T-helper 2 cell treated with Interferon-gamma antibody and Interleukin-4, amounts not matched to agents 100 ng/mL and 5 ng/mL, for 36 hours (primary cell): ENCODE results near the gene DLL3. TPM values are rescaled to one million over a fixed set of nuclear protein-coding genes. Genes with fewer than 3 reads are reported as not detected.

Experiments
- intact Hi-C: fragments of 100-400 bp; cut with micrococcal nuclease; formaldehyde crosslinking; loops from one replicate; pipeline ENCODE4 v1.15.1; 2023
- total RNA-seq: library from RNA; stranded (reverse); gene quantifications from 2 replicates; pipeline ENCODE4 v1.2.3, GENCODE V29; 2022

DLL3 gene
- total RNA-seq, 1 donor from 2014 or later, result 0.73 TPM

DNA sequence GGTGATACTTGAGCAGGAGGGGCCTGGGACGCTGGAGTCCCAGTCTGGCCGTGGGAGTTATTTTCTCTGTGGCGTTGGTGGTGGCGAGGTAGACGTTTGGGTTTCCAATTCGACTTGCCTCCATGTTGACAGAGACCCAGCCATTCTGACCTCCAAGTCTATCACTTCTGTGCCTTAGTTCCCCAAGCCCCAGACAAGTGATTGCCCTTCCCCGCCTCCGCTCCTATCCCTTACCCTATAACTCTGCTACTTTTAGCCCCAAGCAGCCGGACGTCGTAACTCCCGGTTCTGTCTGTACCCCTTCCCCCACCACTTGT is 17.6 kb upstream of the DLL3 start:
- intact Hi-C loops, result loop anchor here (2.0 kb wide), 2 partner anchors 44 to 52 kb away; partner anchors contain the start of gene EID2B

DNA sequence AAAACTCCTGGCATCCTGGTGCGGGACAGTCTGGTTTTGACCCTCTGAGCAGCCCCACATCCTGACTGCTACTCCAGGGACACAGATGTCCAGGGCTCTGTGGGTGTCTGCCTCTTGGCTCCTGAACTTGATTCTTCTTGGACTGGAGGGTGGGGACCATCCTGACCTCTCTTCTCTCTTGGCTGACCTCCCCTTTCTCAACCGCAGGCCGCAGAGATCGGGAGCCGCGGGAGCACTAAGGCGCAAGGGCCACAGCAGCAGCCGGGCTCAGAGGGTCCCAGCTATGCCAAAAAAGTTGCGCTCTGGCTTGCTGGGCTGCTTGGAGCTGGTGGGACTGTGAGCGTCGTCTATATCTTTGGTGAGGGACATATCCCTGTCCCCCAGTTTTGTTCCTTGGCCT is 17.1 kb upstream of the DLL3 start:
- intact Hi-C loops, result loop anchor here (2.0 kb wide), 2 partner anchors 45 to 51 kb away; partner anchors contain the start of gene EID2B

DNA sequence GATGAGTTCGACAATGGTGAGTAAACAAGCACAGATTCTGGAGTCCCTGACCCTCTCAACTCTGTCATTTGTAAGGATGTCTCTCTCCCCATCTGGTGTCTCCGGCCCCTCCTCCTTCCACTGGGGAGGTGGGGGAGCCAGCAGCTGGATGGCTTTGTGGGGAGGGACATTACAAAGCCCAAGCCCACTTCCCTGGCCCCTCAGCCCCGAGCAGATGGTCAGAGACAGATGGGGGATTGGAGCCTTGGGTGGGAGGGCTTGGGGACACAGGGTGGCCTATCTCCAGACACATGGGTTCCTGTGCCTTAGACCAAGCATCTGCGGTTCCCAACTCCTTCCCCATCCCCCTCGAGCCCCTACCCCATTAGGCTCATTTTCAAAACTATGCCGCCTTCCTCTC is 15.6 kb upstream of the DLL3 start:
- intact Hi-C loops, result no loop called here

DNA sequence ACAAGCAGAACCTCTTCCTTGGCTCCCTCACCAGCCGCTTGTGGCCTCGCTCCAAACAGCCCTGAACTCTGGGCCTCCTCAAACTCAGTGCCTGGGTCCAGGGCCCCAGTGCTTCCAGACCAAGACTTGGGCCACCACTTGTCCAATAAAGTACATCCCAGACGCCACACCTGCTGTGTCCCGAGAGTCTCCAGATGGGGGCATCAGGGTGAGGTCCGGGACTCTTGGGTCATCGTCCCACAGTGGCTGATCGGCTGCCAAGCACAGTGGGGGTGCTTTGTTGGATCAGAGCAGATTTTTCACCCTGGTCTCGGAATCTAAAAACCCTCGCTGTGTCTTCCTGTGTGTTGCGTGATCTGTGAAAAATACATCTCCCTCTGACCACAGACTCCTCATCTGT is 9.0 kb upstream of the DLL3 start:
- intact Hi-C loops, result no loop called here

DNA sequence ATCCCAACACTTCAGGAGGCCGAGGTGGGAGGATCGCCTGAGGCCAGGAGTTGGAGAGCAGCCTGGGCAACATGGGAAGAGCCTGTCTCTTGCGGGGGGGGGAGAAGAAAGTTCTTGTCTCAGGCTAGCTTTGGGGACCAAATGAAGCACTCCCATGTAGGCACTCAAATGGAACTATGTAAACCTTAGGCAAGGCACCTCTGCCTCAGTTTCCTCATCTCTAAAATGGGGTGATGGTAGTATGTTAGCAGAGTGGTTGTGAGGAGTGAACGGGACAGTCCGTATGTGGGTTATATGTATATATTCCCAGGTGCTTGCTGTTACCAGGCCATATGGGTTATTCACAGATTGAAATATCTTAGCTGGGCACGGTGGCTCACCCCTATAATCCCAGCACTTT is 6.5 kb upstream of the DLL3 start:
- intact Hi-C loops, result no loop called here

DNA sequence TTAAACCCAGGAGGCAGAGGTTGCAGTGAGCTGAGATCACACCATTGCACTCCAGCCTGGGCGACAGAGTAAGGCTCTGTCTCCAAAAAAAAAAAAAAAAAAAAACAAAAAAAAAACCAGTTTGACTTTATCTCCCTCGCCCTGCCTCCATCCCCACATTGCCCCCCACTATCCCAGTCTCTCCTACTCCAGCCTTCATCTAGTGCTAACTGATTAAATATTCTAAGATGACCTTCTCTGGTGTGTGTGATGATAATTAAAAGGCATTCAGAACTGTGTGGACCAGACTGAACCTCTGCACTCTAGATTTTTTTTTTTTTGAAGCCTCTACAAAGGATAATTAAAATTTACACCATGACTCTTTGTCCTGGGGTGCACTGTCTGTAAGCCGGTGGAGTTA is 6.0 kb upstream of the DLL3 start:
- intact Hi-C loops, result no loop called here

DNA sequence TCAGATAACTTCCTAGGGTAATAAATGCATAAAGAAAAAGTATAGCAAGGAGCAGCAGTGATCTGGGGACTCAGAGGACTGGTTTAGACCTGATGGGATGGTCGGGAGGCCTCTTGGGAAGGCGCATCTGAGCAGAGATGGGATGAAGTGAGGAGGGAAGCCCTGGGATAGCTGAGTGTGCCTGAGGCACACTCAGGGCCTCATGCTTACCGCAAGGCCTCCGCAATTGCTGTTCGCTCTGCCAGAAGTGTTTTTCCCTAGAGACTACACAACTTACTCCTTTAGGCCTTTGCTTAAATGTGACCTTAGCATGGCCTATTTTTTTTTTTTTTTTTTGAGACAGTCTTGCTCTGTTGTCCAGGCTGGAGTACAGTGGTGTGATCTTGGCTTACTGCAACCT is 4.1 kb upstream of the DLL3 start:
- intact Hi-C loops, result no loop called here

DNA sequence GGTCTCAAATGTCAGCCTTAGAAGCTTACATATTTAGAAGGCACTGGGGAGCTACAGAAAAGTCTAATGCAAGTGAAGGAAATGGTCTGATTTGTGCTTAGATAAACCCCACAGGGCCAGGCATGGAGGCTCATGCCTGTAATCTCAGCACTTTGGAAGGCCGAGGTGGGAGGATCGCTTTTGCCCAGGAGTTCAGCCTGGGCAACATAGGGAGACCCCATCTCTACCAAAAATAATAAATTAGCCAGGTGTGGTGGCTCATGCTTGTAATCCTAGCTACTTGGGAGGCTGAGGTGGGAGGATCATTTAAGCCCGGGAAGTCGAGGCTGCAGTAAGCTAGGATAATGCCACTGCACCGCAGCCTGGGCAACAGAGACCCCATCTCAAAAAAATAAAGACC is 2.7 kb upstream of the DLL3 start:
- intact Hi-C loops, result no loop called here

DNA sequence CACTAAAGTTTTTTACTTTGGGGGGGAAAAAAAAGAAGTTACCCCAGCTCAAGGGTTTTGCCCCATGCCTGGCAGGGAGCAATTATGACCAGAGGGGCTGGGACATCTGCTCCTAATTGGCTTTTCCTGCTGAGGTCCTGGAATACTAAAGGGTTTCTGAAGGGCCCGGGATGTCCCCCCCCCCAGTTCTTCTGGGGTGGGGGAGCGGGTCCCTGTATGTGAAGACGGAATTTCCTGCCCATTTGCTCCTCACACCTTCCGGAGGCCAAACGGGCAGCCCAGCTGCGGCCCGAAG is 1.1 kb upstream of the DLL3 start:
- intact Hi-C loops, result no loop called here

DNA sequence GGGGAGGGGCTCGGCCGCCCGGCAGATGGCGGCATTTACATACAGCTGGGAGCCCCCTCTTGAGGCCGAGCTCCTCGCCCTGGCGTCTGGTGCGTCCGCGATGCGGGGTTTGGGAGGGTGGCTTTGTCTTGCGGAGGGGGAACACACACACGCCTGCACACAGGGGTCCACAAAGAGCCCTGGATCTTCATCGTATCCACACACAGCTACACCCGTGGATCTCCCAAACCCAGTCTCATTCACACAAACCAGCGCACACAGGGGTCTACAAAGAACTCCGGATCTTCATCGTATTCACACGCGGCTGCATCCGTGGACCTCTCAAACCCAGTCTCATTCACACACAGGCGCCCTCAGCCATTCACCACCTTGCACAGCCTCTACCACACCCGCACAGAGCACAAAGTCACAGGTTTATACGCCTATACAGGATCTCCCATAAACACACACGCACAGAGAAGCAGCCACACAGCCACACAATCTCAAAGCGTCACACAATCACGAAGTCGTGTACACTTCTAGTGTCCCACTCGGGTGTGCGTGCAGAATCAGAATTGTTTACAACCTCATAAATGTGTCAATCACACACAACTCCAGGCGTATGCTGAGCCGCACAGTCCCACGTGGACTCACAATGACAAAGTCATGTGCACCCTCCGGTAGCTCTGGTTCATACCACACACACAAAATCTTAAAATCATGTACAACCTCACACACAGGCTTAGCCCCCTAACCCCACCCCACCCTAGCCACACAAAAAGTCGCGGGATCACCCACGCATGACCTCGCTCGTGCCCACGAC is 550 bp upstream of the DLL3 start:
- intact Hi-C loops, result no loop called here

DNA sequence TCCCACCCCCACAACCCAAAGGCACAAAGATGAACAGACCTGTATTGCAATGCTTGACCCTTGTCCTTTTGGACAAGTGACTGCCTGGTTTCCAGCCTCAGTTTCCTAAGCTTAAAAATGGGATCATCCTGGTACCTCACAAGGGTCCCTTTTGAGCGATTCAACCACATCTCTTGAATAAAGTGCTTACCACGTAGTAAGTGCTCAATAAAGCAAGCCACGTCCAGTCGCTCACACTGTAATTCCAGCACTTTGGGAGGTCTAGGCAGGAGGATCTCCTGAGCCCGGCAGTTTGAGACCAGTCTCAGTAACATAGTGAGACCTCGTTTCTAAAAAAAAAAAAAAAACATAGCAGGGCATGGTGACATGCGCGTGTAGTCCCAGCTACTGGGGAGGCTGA is 1.2 kb downstream of the DLL3 start:
- intact Hi-C loops, result no loop called here

DNA sequence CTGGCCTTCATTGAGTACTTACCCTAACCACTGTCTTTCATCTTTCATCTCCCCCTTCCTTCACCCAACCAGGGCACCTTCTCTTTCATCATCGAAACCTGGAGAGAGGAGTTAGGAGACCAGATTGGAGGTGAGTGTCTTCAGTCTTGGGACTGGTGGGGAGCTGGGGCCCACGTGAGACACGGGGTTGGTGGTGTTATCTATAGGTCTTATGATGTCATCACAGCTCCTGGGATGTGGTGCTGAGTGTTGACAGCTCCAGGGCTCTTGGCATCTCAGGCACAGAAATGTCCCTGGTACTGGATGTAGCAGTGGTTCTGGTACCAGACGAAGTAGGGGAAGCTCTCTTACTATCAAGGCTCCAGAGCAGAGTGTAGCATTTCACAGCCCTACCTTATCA is 1.8 kb downstream of the DLL3 start:
- intact Hi-C loops, result no loop called here

DNA sequence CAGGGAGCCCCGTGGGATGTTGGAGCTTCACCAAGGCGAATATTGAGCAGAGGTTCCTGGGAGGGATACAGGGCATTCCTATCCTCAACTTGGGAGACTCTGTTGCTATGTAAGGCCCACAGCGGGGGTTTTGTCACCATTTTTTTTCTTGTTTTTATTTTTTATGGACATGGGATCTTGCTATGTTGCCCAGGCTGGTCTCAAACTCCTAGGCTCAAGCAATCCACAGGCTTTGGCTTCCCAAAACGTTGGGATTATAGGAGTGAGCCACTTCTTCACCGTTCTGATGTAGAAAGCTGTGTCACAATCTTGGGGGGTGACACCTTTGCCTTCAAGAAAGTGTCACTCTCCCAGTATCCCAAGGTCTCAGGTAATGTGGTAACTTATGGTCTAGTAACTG is 2.6 kb downstream of the DLL3 start:
- intact Hi-C loops, result no loop called here

DNA sequence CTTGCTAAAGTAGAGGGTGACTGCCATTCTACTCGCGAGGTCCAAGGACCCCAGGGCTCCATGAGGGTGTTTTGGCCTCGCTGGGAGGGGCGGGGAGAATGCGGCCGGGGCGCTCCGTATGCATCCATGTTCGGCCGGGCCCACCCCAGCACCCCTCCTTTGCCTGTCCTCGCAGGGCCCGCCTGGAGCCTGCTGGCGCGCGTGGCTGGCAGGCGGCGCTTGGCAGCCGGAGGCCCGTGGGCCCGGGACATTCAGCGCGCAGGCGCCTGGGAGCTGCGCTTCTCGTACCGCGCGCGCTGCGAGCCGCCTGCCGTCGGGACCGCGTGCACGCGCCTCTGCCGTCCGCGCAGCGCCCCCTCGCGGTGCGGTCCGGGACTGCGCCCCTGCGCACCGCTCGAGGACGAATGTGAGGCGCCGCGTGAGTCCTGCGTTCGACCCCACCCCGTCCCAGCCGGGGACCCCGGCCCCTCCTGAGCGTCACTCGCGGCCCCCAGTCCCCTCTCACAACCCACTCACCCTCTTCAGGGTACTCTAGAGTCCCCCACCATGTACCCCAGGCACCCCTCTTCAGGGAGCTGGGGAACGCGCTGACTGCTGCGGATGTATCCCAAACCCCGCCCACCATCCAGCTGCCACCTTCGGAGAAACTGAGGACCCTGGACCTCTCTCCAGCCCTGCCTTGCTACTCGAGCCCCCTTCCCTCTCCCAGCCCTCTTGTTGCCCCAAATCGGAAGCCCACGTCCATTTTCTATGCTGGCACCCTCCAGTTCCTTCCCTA is 4.1 kb downstream of the DLL3 start:
- intact Hi-C loops, result loop anchor here (1.0 kb wide), 1 partner anchor 29 kb away; the partner anchor contains the start of gene EID2B

DNA sequence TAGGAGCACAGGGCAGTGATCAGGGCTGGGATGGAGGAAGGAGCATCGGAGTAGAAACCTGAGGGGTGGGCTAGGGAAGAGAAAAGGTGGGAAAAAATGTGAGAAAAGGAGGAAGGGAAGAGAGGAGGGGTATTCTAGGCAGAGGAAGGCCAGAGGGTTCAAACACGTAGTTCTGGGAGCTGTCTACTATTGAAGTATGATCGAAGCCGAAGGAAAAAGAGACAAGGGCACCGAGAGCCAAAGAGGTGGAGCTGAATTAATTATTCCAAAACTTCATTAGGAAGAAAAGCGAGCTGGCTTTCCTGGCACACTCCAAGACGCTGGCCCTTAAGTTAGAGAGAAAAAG is 7.8 kb downstream of the DLL3 start:
- intact Hi-C loops, result no loop called here

DNA sequence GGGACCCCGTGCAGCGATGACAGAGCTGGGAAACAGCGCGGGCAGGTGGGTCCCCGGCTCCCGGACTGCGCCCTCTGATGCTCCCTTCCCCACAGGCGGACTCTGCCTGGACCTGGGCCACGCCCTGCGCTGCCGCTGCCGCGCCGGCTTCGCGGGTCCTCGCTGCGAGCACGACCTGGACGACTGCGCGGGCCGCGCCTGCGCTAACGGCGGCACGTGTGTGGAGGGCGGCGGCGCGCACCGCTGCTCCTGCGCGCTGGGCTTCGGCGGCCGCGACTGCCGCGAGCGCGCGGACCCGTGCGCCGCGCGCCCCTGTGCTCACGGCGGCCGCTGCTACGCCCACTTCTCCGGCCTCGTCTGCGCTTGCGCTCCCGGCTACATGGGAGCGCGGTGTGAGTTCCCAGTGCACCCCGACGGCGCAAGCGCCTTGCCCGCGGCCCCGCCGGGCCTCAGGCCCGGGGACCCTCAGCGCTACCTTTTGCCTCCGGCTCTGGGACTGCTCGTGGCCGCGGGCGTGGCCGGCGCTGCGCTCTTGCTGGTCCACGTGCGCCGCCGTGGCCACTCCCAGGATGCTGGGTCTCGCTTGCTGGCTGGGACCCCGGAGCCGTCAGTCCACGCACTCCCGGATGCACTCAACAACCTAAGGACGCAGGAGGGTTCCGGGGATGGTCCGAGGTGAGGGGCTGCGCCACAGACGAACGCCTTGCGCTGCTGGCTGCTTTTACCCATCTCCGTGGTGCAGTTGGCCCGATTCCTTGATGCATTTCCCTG is 8.4 kb downstream of the DLL3 start:
- intact Hi-C loops, result no loop called here

DNA sequence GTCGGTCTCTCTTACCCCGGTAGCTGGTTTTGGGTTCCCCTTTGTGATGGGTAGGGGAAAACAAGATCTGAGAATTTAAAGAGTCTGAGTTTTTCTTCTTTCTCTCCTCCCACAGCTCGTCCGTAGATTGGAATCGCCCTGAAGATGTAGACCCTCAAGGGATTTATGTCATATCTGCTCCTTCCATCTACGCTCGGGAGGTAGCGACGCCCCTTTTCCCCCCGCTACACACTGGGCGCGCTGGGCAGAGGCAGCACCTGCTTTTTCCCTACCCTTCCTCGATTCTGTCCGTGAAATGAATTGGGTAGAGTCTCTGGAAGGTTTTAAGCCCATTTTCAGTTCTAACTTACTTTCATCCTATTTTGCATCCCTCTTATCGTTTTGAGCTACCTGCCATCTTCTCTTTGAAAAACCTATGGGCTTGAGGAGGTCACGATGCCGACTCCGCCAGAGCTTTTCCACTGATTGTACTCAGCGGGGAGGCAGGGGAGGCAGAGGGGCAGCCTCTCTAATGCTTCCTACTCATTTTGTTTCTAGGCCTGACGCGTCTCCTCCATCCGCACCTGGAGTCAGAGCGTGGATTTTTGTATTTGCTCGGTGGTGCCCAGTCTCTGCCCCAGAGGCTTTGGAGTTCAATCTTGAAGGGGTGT is 9.1 kb downstream of the DLL3 start:
- intact Hi-C loops, result no loop called here

DNA sequence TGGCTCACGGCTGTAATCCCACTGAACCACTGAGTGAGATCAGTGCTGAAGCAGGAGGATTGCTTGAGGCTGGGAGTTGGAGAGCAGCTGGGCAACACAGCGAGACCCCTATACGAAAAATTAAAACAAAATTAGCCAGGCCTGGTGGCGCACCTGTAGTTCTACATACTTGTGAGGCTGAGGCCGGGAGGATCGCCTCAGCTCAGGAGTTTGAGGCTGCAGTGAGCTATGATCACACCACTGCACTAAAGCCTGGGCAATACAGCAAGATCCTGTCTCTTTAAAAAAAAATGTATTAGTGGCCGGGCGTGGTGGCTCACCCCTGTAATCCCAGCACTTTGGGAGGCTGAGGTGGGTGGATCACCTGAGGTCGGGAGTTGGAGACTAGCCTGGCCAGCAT is 9.9 kb downstream of the DLL3 start:
- intact Hi-C loops, result no loop called here

DNA sequence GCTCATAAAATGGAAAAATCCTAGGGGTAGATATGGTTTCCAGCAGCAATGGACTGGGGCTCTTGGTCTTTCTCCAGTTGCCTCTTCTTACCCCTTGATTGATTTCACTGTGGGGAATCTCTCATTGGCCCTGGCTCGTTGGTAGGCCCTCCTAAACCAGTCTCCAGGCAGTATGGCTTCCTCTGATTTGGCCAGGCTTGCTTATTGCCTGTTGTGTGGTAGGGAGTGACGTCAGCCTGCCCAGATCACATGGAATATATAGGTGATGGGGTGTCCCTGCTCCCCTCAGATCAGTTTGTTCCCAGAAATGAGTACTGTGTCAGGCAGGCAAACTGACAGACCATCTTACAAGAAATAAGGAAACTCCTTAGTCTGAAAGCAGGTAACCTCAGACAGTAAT is 10.5 kb downstream of the DLL3 start:
- intact Hi-C loops, result no loop called here

DNA sequence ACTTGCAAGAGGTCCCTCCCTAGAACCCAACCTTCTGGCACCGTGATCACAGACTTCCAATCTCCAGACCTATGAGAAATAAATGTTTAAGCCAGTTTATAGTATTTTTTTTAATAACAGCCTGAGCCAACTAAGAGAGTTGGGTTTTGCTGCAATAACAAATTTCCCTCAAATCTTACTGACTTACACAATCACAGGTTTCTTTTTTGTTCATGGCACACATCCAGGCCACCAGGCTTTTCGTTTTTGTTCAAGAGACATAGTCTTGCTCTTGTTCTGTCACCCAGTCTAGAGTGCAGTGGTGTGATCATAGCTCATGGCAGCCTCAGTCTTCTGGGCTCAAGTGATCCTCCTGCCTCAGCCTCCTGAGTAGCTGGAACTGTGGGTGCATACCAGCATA is 14.2 kb downstream of the DLL3 start:
- intact Hi-C loops, result no loop called here

DNA sequence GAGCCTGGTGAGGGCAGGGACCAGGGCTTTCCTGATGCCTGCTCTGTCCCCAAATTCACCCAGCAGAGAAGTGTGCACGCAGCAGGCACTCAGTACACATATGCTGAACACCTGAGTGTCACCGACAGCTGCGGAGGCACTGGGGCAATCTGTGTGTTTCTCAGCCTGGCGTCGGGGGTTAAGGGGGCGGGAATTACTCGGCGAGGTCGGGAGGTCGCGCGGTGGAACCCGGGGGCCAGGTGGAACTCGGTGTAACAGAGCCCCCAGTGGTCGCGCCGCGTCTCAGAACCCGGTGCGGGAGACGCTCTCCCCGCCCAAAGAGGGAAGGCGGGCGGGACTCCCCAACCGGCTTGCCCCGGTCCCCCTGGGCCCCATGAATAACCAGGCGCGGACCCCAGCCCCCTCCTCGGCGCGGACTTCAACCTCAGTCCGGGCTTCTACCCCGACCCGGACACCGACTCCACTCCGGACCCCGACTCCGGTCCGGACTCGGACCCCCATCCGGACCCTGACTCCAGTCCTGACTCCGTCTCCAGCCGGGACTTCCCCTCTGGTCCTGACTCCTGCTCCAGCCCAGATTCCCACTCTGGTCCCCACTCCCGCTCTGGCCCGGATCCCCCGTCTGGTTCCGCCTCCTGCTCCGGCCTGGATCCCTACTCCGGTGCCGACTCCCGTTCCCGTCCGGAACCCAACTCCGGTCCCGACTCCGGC is 16.2 kb downstream of the DLL3 start, which contains the start of gene SELENOV:
TSS of gene SELENOV (plus strand) at position 300 of the 711 bp plus-strand sequence. CDS start at position 374, 74 bp downstream.
- intact Hi-C loops, result no loop called here
